Prostate gland (tissue), 2 donors: Measurements from ENCODE around the gene PCAT7. TPM values are rescaled to one million over a fixed set of nuclear protein-coding genes. Genes with fewer than 3 reads are reported as not detected.

Experiments
- DNase-seq: peaks from one replicate; pipeline ENCODE4 v3.0.0-alpha.2; 2019; ENCODE audit warnings: low spot score
- H3K27ac ChIP-seq, 2 donors: fragments of 200-600 bp; sonication (generic); 2 replicates each; pipeline ENCODE4 v1.5.1; 2017 to 2019
- H3K27me3 ChIP-seq: fragments of 200-600 bp; sonication (generic); replicated peaks from 2 replicates; pipeline ENCODE4 v1.5.1; 2019; ENCODE audit not compliant: insufficient read depth
- H3K36me3 ChIP-seq, 2 donors: fragments of 200-600 bp; sonication (generic); 1 replicate in 1 of 2; 2 replicates in 1 of 2; pipeline versions ENCODE4 v1.5.1 to v1.8.1; 2017 to 2019
- H3K4me1 ChIP-seq: fragments of 200-600 bp; sonication (generic); replicated peaks from 2 replicates; pipeline ENCODE4 v1.5.1; 2019
- H3K4me3 ChIP-seq, 2 donors: fragments of 200-600 bp; sonication (generic); 2 replicates each; pipeline ENCODE4 v1.5.1; 2017 to 2019
- H3K9me3 ChIP-seq: fragments of 200-600 bp; sonication (generic); 2 replicates; pipeline ENCODE4 v1.5.1; 2017
- POLR2A ChIP-seq: fragments of 450-650 bp; IDR thresholded peaks from one replicate; pipeline ENCODE4 v1.6.1; 2016; ENCODE audit warnings: antibody characterized with exemption, mild to moderate bottlenecking
- POLR2AphosphoS5 ChIP-seq: sonication (generic); formaldehyde crosslinking; IDR thresholded peaks from one replicate; pipeline ENCODE4 v1.6.1; 2017; ENCODE audit warnings: antibody characterized with exemption
- WGBS: methylation state at CpG from one replicate; pipeline ENCODE4 v1.1.5; 2018; 5-methylcytosine and 5-hydroxymethylcytosine counted together
- intact Hi-C: fragments of 100-400 bp; cut with DNase I; formaldehyde crosslinking; loops from one replicate; pipeline ENCODE4 v1.14.2; 2022
- total RNA-seq, 2 donors: library from RNA; depleted of rRNA; stranded (reverse); fragments of >200 nt; gene quantifications; one replicate each; pipeline ENCODE4 v1.1.0, GENCODE V29; 2016
- TF ChIP-seq, protein P1 (sequence below), 4 experiments: fragments of 200-600 bp in 2 of 4; fragments of 450-650 bp in 2 of 4; sonication (generic) in 2 of 4; IDR thresholded peaks; 1 replicate in 3 of 4; 2 replicates in 1 of 4; pipeline ENCODE4 v1.5.1; 2016 to 2019; ENCODE audit warnings: antibody characterized with exemption in 4 of 4, mild to moderate bottlenecking in 2 of 4, moderate library complexity in 2 of 4

Gene PCAT7
- total RNA-seq, 2 donors from 2014 or later = 0.18 to 4.4 TPM

DNA sequence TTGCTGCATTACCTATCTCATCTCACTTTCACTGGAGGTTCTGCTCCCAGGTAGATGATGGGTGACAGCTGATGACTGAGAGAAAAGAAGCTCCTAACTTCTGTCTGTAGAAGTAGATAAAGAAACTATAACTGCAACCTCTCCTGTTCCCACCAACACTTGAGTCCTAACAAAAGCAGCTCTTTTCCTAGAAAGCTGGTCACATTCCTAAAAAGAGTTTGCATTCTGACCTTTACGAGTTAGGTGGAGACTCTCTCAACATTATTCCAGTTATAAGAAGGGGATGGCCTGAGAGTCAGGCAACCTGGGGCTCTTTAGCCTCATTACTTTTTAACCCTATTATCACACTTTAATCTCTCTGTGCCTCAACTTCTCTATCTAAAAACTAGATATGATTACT, 8.9 kb upstream of the PCAT7 start:
- H3K4me3 ChIP-seq = no peak overlapping the region
- no peak for DNase-seq
- TF ChIP-seq, protein P1, sequence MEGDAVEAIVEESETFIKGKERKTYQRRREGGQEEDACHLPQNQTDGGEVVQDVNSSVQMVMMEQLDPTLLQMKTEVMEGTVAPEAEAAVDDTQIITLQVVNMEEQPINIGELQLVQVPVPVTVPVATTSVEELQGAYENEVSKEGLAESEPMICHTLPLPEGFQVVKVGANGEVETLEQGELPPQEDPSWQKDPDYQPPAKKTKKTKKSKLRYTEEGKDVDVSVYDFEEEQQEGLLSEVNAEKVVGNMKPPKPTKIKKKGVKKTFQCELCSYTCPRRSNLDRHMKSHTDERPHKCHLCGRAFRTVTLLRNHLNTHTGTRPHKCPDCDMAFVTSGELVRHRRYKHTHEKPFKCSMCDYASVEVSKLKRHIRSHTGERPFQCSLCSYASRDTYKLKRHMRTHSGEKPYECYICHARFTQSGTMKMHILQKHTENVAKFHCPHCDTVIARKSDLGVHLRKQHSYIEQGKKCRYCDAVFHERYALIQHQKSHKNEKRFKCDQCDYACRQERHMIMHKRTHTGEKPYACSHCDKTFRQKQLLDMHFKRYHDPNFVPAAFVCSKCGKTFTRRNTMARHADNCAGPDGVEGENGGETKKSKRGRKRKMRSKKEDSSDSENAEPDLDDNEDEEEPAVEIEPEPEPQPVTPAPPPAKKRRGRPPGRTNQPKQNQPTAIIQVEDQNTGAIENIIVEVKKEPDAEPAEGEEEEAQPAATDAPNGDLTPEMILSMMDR (IDR thresholded peaks at IDR 0.05) = no peak
- TF ChIP-seq POLR2A = no peak
- no peak for TF ChIP-seq POLR2AphosphoS5
- no peaks in the 10 kb centered on the region for H3K9me3 ChIP-seq
- H3K27ac ChIP-seq = no peak overlapping the region
- intact Hi-C loops = no loop called here
- WGBS = 50% methylated on average over 1 of the region's 1 CpG
- H3K27me3 ChIP-seq = no peaks in the 10 kb centered on the region
- no peaks in the 10 kb centered on the region for H3K4me1 ChIP-seq
- no peaks in the 10 kb centered on the region for H3K36me3 ChIP-seq

DNA sequence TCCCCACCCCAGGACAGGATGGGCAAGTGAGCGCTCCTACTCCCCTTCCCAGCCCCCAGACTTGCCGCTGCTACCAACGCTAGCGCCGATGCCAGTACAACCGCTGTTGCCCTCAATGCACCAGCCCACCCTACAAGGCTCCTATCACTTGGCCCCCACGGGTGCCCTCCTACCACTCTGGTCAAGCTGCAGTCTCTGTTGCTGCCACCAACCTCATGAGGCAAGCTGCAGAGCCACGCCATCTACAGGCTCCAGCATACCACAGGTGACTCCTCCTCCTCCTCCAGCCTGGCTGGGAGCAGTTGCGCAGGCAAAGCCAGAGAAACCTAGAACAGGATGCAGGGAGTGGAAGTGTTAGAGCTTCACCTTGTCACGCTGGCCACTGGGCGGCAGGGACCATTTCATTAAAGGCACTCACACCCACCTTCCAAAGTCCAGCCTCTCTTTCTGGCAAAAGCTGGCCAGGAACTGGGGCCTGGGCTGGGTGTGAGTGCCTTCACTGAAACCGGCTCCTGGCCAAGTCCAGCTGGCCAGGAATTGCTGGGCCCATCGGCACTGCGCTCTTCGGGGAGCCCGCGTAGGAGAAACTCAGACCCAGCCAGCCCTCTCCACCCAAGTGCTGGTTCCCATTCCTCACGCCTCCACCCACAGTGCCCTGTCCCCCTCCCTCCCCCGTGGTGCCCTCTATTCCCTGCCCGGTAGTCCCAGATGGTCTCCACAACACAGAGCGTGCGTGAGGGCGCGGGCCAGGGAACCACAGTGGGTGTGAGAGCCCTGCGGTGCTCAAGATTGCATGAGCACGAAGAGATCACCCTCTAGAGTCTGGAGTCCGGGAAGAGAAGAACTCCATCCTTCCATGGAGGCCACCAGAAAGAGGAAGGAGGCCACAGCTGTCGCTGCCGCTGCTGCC, 1.6 kb upstream of the PCAT7 start:
- Histone ChIP-seq H3K27ac (no peak overlapping the region), H3K4me3 (no peak overlapping the region), H3K27me3 (no peaks in the 10 kb centered on the region), H3K4me1 (no peaks in the 10 kb centered on the region), H3K9me3 (no peaks in the 10 kb centered on the region), H3K36me3 (no peaks in the 10 kb centered on the region)
- DNase-seq = no peak
- TF ChIP-seq POLR2A (no peak), POLR2AphosphoS5 (no peak)
- TF ChIP-seq, protein P1 (IDR thresholded peaks at IDR 0.05) = no peak
- intact Hi-C loops = no loop called here
- 96% methylated on average over 29 of the region's 29 CpGs for WGBS

DNA sequence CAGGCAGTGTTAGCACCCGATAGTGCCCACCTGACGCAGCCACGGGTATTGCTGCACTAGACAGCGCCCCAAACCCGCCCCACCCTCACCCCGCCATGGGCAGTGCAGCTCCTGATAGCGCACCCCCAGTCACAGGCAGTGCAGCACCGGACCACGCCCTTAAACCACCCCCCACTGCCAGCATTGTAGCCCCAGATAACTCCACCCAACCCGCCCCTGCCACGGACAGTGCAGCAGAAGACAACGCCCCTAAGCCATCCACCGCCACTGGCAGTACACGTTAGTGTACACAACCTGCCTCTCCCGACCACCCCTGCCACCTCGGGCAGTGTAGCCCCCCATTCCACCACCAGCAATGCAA, 825 bp upstream of the PCAT7 start:
- no peaks in the 10 kb centered on the region for H3K9me3 ChIP-seq

DNA sequence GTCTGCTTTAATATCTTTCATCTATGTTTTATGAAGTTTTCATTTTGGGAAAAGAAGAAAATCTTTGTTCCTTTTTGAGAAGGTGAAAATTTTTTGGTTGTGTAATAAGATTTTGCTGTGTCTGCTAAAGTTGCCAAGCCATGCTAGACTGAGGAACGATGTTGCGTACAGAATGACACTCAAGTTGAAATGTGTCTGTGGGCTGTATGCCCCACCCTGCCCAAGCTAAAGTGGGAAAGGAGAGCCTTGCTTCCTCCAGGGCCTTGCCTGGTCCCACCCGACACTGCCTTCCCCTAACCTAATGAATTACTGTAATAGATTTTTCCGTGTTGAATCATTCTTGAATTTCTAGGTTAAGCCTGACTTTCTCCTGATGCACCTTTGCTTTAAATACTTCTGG, 2.5 kb downstream of the PCAT7 start:
- H3K27me3 ChIP-seq = no peaks in the 10 kb centered on the region
- TF ChIP-seq POLR2A (no peak), POLR2AphosphoS5 (no peak)
- TF ChIP-seq, protein P1 (IDR thresholded peaks at IDR 0.05) = no peak
- intact Hi-C loops = no loop called here

More for the DNA sequence above, 825 bp upstream of the PCAT7 start:
- TF ChIP-seq, protein P1 (IDR thresholded peaks at IDR 0.05) = no peak
- TF ChIP-seq POLR2AphosphoS5 (no peak), POLR2A (no peak)
- WGBS = 80% methylated on average over 16 of the region's 16 CpGs
- H3K36me3 ChIP-seq = no peaks in the 10 kb centered on the region
- no peak for DNase-seq
- H3K4me1 ChIP-seq = no peaks in the 10 kb centered on the region
- no peaks in the 10 kb centered on the region for H3K27me3 ChIP-seq
- H3K27ac ChIP-seq = no peak overlapping the region
- intact Hi-C loops = no loop called here
- H3K4me3 ChIP-seq = no peak overlapping the region

DNA sequence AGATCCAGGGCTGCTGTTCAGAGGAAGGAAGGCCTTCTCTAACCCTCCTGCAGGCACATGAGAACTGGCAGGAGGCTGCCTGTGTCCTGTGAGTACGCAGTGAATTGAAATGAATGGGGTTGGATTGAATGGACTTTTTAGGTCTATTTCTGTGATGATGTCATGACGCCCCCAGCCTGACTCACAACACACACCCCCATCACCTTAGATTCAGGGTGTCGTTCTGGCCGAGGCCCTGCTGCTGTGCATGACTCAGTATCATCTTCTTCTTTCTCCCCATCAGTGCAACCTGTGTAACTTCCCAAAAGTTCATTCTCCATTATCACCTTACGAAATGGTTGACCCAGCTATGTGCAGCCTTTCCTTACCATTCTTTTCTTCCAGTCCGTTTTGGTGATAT, 5.4 kb downstream of the PCAT7 start:
- H3K9me3 ChIP-seq = no peaks in the 10 kb centered on the region
- H3K4me1 ChIP-seq = no peaks in the 10 kb centered on the region
- WGBS = 93% methylated on average over 6 of the region's 6 CpGs
- intact Hi-C loops = no loop called here
- H3K27ac ChIP-seq = no peak overlapping the region
- TF ChIP-seq POLR2A = no peak
- TF ChIP-seq POLR2AphosphoS5 = no peak
- TF ChIP-seq, protein P1 (IDR thresholded peaks at IDR 0.05) = no peak
- DNase-seq = no peak
- H3K27me3 ChIP-seq = no peaks in the 10 kb centered on the region
- no peaks in the 10 kb centered on the region for H3K36me3 ChIP-seq
- no peak overlapping the region for H3K4me3 ChIP-seq

More for the DNA sequence above, 2.5 kb downstream of the PCAT7 start:
- 88% methylated on average over 4 of the region's 4 CpGs for WGBS
- H3K36me3 ChIP-seq = no peaks in the 10 kb centered on the region
- DNase-seq = no peak
- H3K27ac ChIP-seq = no peak overlapping the region
- H3K4me3 ChIP-seq = no peak overlapping the region
- H3K4me1 ChIP-seq = no peaks in the 10 kb centered on the region
- H3K9me3 ChIP-seq = no peaks in the 10 kb centered on the region
